Measurements from ENCODE around the gene SLC2A9.

Gene SLC2A9

DNA sequence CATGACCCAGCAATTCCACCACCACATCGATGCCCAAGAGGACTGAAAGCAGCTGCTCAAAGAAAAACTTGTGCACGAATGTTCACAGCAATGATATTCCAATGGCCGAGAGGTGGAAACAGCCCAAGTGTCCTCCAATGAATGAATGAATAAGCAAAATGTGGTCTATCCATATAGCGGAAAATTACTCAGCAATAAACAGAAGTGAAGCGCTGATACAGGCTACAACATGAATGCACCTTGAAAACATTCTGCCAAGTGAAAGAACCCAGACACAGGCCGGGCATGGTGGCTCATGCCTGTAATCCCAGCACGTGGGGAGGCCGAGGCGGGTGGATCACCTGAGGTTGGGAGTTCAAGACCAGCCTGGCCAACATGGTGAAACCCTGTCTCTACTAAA is 5.2 kb upstream of the SLC2A9 start:
- FAIRE-seq (no peak), DNase-seq (ENCODE audit: insufficient read length, low spot score) (no peak)
- TF ChIP-seq, protein P1, sequence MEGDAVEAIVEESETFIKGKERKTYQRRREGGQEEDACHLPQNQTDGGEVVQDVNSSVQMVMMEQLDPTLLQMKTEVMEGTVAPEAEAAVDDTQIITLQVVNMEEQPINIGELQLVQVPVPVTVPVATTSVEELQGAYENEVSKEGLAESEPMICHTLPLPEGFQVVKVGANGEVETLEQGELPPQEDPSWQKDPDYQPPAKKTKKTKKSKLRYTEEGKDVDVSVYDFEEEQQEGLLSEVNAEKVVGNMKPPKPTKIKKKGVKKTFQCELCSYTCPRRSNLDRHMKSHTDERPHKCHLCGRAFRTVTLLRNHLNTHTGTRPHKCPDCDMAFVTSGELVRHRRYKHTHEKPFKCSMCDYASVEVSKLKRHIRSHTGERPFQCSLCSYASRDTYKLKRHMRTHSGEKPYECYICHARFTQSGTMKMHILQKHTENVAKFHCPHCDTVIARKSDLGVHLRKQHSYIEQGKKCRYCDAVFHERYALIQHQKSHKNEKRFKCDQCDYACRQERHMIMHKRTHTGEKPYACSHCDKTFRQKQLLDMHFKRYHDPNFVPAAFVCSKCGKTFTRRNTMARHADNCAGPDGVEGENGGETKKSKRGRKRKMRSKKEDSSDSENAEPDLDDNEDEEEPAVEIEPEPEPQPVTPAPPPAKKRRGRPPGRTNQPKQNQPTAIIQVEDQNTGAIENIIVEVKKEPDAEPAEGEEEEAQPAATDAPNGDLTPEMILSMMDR (IDR thresholded peaks at IDR 0.05; ENCODE audit: insufficient read depth, missing control alignments): no peak

DNA sequence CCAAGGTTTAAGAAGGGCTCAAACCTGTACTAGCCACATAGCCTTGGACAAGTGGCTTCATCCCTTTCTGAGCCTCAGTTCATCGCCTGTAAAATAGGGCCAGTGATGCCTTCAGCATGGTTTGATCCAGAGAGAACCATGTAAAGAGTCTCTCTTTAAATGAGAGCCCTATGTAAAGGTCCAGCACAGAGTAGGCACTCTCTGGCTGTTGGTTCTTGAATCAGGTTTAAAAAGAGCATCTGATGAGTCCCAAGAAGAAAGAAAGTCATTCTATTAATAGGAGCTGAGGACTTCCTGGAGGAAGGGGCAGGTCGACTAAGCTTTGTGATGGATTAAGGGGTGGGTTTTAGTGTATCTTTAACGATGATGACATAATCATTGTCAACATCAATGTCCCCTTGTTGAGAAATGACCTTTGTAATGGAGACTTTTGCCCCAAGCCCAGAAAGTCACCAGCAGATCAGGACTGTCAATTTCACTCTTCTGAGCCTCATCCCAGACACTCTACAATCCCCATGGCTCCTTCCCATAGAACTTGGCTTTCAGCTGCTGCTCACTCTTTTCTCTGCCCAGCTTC is 4.0 kb upstream of the SLC2A9 start:
- no peak for DNase-seq (ENCODE audit: insufficient read length, low spot score)

DNA sequence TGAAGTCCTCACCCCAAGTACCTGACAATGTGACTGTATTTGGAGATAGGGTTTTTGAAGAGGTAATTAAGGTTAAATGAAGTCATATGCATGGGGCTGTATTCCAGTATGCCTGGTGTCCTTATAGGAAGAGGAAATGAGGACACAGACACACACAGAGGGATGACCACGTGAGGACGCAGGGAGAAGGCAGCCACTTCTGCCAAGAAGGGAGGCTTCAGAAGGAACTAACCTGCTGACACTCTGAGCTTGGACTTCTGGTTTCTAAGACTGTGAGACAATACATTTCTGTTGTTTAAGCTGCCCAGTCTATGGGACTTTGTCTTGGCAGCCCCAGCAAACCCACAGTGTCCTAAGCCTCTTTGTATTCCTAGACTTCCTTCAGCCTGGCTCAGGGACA is 3.0 kb upstream of the SLC2A9 start:
- FAIRE-seq (no peak), DNase-seq (ENCODE audit: insufficient read length, low spot score) (no peak)
- TF ChIP-seq, protein P1 (IDR thresholded peaks at IDR 0.05; ENCODE audit: insufficient read depth, missing control alignments): no peak

More for the DNA sequence above, 4.0 kb upstream of the SLC2A9 start:
- no peak for FAIRE-seq
- TF ChIP-seq, protein P1 (IDR thresholded peaks at IDR 0.05; ENCODE audit: insufficient read depth, missing control alignments): no peak

DNA sequence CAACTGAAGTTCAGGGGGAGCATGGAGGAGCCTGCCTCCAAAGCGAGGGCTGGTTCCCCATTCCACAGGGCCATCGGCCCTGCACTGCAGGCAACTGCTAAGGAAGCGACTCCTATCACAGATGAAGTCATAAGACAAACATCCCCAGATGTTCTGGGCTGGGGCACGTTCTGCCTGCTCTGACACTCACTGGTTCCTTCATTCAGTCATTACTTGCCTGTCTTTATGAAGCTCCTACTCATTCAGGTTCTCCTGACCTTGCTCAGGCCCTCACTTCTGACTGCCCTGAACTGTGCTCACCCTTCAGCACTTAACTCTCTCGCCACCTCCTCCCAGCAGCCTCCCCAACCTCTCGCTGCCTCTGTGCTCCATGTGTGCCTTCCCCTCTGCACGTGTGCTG is 2.5 kb upstream of the SLC2A9 start:
- FAIRE-seq (no peak), DNase-seq (ENCODE audit: insufficient read length, low spot score) (no peak)
- TF ChIP-seq, protein P1 (IDR thresholded peaks at IDR 0.05; ENCODE audit: insufficient read depth, missing control alignments): no peak

DNA sequence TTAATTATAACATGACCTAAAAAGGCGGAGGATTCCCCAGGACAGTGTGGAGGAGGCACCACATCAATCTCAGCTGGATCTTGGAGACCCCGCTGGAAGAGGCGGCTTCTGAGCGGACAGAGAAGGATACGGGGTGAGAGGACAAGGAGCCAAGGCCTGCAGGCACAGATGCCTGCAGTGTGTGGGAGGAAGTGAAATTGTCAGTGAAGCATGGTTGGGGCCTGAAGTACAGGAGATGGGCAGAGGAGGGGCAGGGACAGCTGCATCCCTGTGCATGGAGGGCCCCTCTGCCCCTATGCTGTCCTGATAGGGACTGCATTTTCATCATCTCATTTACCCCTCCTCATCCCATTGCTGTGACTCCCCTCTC is 1.7 kb upstream of the SLC2A9 start:
- TF ChIP-seq, protein P1 (IDR thresholded peaks at IDR 0.05; ENCODE audit: insufficient read depth, missing control alignments): no peak
- FAIRE-seq (no peak), DNase-seq (ENCODE audit: insufficient read length, low spot score) (no peak)

DNA sequence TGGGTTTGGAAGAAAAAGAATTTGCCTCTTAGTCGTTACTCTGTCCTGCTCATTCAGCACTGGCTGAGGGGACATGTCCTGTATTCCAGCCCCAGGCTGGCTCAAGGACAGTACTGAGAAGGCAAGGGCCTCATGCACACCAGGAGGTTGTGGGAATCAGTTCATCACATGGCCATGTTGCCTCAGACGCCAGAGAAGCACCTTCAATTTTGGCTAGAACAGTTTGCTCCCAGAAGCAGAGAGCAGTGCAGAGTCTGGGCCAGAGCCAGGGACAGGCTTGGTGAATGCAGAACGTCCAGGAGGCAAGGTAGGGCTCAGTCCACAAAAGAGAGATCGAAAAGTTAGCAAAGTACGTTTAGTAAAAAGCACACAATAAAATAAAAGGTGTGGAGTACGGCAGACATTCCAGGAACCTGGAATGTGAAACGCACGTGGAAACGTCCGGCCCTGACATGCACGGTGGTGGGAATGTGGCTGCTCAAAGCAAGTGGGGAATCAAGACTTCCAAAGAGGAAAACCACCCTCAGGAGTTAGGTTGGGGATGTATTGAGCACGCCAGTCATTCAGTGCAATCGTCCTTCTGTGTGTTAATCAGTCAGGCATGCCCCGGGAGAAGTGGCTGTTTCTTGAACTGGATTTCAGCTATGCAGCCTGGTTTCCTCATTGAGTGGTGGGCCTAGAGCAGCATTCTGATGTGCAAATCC is 1.2 kb upstream of the SLC2A9 start:
- TF ChIP-seq, protein P1 (IDR thresholded peaks at IDR 0.05; ENCODE audit: insufficient read depth, missing control alignments): no peak
- no peak for FAIRE-seq
- DNase-seq (ENCODE audit: insufficient read length, low spot score): no peak

DNA sequence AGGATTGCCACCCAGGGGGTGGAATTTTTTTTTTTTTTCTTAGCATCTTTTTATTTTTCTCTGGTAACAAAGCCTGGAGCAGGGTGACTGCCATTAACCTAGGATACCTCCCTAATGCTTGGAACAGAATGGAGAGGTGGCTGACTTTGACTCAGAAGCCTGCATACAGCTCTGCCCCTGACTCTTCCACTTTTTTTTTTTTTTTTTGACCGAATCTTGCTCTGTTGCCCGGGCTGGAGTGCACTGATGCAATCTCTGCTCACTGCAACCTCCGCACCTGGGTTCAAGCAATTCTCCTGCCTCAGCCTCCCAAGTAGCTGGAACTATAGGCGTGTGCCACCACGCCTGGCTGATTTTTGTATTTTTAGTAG is 341 bp upstream of the SLC2A9 start:
- TF ChIP-seq, protein P1 (IDR thresholded peaks at IDR 0.05; ENCODE audit: insufficient read depth, missing control alignments): no peak
- no peak for DNase-seq (ENCODE audit: insufficient read length, low spot score)
- FAIRE-seq: no peak
